Activated CD4-positive, alpha-beta memory T cell treated with anti-CD3 and anti-CD28 coated beads, Interleukin-2, amount 10 ng/mL, durations not matched to agents 7 days and 5 days (primary cell): ENCODE data around the gene IQCE. TPM values are rescaled to one million over a fixed set of nuclear protein-coding genes. Genes with fewer than 3 reads are reported as not detected.
"Not testable (repeated sequence)": the region's sequence is repeated elsewhere in the genome, so short reads cannot be mapped to it uniquely, and the experiment has no call there.

ENCODE experiments used
- CTCF ChIA-PET: fragments of 350-600 bp; sonication (Branson Sonifier 250); formaldehyde crosslinking; loops from one replicate; lab custom pipeline; 2021; ENCODE audit warnings: antibody characterized with exemption, inconsistent platforms; lab: Charles Lee
- POLR2A ChIA-PET: fragments of 350-600 bp; sonication (Branson Sonifier 250); formaldehyde crosslinking; loops from one replicate; lab custom pipeline; 2021; ENCODE audit warnings: antibody characterized with exemption; lab: Charles Lee
- DNase-seq: peaks from one replicate; pipeline ENCODE4 v3.0.0-alpha.2; 2020
- H3K27ac Mint-ChIP-seq: one replicate; pipeline ENCODE4 v1.8.0; 2021; ENCODE audit warnings: mild to moderate bottlenecking, mixed read lengths
- H3K27me3 Mint-ChIP-seq: one replicate; pipeline ENCODE4 v1.8.0; 2021; ENCODE audit warnings: mixed read lengths
- H3K36me3 Mint-ChIP-seq: one replicate; pipeline ENCODE4 v1.8.0; 2021; ENCODE audit warnings: low read depth, mixed read lengths
- H3K4me1 Mint-ChIP-seq: one replicate; pipeline ENCODE4 v1.8.0; 2021; ENCODE audit warnings: mixed read lengths
- H3K4me3 Mint-ChIP-seq: one replicate; pipeline ENCODE4 v1.8.0; 2021; ENCODE audit warnings: mild to moderate bottlenecking, mixed read lengths
- H3K9me3 Mint-ChIP-seq: one replicate; pipeline ENCODE4 v1.8.0; 2021; ENCODE audit warnings: mixed read lengths
- total RNA-seq, 2 experiments: library from RNA; stranded (reverse); gene quantifications; one replicate each; pipeline ENCODE4 v1.2.3, GENCODE V29; 2021

The IQCE gene
- total RNA-seq, 2 experiments from 2014 or later, result 12.7 to 14.0 TPM

DNA sequence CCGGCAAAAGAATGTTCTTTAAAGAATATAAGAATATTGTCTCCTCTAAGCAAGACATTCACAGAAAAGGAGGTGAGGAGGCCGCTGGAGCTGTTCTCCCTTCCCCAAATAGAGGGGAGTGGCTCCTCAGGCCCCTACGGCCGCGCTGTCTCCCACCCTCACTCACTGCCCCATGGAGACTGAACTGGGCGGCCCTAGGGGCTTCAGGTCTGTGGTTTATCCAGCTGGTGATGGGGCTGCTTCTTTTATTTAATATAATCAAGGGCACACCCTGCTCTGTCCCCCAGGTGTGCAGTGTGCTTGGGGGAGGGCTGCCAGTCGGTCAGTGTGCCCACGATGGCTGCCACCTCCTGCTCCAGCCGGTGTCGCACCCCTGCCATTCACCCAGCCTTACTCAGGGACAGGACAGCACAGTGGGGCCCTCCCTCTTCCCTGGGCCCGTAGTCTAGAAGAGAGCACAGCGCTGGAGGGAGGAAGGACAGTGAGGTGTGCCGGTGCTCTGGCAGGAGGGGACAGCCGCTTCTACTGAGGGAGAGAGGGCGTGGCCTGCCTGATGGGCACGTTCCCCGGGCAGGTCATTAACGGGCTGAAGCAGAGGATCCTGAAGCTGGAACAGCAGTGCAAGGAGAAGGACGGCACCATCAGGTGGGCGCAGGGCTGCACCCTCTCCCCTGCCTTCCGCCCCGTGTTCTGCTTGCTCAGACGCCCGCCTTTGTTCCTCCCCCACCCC lies 23.4 kb downstream of the IQCE start:
- H3K4me3 Mint-ChIP-seq, result no peak overlapping the region
- no peaks in the 10 kb centered on the region for H3K4me1 Mint-ChIP-seq
- CTCF ChIA-PET, result no interaction called here
- DNase-seq, result no peak
- H3K27me3 Mint-ChIP-seq, result no peaks in the 10 kb centered on the region
- H3K36me3 Mint-ChIP-seq, result peaks cover 3% of the 10 kb centered on the region
- no peaks in the 10 kb centered on the region for H3K9me3 Mint-ChIP-seq
- H3K27ac Mint-ChIP-seq, result no peak overlapping the region
- POLR2A ChIA-PET, result no interaction called here

DNA sequence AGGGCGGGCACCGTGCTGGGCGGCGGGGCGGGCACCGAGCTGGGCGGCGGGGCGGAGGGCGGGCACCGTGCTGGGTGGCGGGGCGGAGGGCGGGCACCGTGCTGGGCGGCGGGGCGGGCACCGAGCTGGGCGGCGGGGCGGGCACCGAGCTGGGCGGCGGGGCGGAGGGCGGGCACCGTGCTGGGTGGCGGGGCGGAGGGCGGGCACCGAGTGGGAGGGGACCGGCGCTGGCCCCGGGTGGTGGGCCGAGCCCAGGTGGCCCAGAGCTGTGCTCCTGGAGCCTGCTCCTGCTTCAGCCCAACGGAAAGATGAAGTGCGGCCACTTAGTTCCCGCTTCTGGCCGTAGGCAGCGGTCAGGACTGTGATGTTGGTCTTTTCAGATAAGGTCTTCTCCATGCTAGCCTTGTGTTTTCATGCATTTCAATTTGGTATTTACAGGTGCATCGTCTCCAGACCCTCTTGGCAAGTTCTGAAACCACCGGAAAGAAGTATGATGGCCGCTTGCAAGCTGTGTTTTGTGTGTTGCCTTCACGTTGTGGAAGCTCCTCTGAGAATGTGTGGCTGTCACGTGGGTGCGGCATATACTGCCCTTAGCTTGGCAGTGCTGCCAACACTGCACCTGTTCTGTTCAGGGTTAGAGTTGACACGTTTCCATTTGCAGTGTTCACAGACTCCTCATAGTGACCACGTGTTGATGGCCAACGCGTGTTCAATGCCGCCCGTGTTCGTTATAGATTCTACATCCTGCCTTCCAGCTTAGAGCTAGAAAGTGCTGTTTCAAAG lies 25.2 kb downstream of the IQCE start:
- no peak overlapping the region for H3K4me3 Mint-ChIP-seq
- H3K9me3 Mint-ChIP-seq, result no peaks in the 10 kb centered on the region
- no peaks in the 10 kb centered on the region for H3K27me3 Mint-ChIP-seq
- no peak overlapping the region for H3K27ac Mint-ChIP-seq
- CTCF ChIA-PET, result no interaction called here
- DNase-seq, result no peak
- H3K4me1 Mint-ChIP-seq, result no peaks in the 10 kb centered on the region
- POLR2A ChIA-PET, result no interaction called here
- no peaks in the 10 kb centered on the region for H3K36me3 Mint-ChIP-seq

DNA sequence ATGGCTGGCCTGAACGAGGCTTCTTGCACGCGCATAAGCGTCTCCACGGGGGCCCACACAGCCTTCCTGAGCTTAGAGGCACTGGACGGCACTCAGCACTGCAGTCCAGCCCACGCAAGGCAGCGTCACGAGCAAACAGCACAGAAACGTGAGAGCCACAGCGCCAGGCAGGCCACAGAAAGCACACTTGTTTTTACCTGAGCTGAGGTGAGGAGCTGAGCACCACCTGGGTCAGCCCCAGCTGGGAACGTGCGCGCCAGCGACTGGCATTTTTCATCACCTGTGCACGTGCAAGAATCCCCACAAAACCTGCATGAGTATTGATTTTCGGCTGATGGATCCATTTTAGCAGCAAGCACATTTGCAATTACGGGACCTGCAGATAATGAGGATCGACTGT lies 26.7 kb downstream of the IQCE start:
- no peak overlapping the region for H3K4me3 Mint-ChIP-seq
- H3K36me3 Mint-ChIP-seq, result no peaks in the 10 kb centered on the region
- no peak overlapping the region for H3K27ac Mint-ChIP-seq
- POLR2A ChIA-PET, result no interaction called here
- no peaks in the 10 kb centered on the region for H3K27me3 Mint-ChIP-seq
- no peak for DNase-seq
- no peaks in the 10 kb centered on the region for H3K9me3 Mint-ChIP-seq
- no peaks in the 10 kb centered on the region for H3K4me1 Mint-ChIP-seq
- CTCF ChIA-PET, result no interaction called here

DNA sequence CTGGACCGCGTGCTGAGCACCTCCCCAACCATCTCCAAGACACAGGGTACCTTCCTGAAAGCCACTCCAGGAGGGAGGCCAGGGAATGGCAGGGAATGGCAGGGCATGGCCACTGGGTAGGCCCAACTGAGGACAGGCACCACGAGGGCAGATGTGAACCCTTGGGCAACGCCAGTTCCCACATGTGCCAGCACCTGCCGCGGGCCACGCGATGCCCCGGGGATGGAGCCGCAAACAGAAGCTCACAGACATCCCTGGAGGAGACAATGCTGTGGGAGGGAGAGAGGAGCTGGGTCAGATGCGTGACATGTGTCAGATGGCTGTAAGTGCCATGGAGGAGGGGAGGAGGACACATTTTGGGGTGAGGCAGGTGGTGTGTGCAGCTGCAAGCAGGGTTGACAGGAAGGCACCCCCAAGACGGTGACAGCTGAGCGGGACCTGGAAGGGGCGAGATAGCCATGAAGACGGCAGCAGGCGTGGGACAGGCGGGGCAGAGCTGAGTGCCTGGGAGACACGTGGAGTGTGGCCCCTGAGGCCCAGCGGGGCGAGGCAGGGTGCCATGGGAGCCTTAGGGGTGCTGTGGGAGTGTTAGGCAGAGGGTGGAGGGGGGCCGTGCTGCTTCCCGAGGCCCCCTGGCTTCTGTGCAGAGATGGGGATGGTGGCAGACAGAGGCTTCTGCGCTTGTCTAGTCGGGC lies 27.7 kb downstream of the IQCE start:
- Mint-ChIP-seq H3K4me1 (no peaks in the 10 kb centered on the region), H3K36me3 (peaks cover 2% of the 10 kb centered on the region), H3K9me3 (no peaks in the 10 kb centered on the region), H3K27ac (no peak overlapping the region), H3K27me3 (no peaks in the 10 kb centered on the region), H3K4me3 (no peak overlapping the region)
- POLR2A ChIA-PET, result no interaction called here
- CTCF ChIA-PET, result no interaction called here
- DNase-seq, result no peak

DNA sequence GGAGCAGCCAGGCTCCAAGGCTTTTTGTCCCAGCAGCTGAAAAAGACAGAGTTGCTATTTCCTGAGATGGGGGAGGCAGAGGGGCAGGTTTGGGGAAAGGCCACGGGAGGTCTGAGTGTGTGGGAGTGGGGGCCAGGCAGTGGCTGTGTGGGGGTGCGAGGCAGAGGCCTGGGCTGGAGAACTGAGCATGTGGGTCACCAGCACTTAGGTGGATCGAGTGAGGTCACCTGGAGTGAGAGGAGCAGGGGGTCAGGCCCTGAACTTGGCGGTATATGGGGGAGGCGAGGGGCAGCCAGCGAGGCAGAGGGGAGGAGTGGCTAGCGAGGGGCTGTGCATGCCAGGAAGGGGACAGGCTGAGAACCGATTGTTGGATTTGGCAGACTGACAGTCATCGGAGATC lies 28.4 kb downstream of the IQCE start:
- Mint-ChIP-seq H3K4me3 (no peak overlapping the region), H3K36me3 (peaks cover 2% of the 10 kb centered on the region), H3K9me3 (no peaks in the 10 kb centered on the region), H3K27me3 (no peaks in the 10 kb centered on the region), H3K4me1 (no peaks in the 10 kb centered on the region), H3K27ac (no peak overlapping the region)
- no peak for DNase-seq
- ChIA-PET POLR2A (no interaction called here), CTCF (no interaction called here)

DNA sequence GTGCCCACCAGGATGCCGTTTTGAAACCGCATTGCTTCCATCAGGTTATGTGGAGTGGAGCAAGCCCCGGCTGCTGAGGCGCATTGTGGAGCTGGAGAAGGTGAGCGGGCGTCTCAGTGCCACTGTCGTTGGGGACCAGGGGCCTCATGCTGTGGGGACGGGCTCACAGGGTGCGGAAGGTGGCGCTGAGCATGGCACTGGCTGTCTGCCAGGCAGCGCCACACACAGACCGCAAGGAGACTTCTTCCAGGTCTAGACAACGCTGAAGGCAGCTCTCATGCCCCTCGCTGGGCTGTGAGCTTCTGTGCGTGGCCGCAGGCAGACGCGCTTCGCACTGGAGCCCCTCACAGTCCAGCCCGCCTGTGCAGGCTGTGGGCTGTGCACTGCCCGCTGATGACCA lies 29.0 kb downstream of the IQCE start:
- Mint-ChIP-seq H3K4me1 (no peaks in the 10 kb centered on the region), H3K27me3 (no peaks in the 10 kb centered on the region), H3K9me3 (no peaks in the 10 kb centered on the region), H3K36me3 (peaks cover 4% of the 10 kb centered on the region), H3K4me3 (no peak overlapping the region), H3K27ac (no peak overlapping the region)
- ChIA-PET CTCF (no interaction called here), POLR2A (no interaction called here)
- no peak for DNase-seq

DNA sequence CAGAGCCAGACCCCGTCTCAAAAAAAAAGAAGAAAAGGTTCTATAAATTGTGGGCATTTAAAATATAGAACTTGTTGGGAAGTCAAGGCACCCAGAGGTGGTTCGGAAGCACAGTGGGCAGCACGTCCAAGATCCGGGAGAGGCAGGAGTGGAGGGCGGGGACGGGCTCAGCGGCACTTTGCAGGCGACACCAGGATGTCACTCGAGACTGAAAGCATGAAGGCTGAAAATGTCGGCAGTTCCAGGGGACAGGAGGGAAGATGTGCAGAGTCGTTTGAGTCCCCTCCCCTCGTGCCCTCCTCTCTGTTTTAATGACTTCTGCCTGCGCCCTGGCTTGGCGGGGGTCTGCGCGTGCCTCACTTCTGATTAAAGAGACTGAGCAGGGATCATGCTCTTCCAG lies 30.6 kb downstream of the IQCE start:
- no peak for DNase-seq
- no peak overlapping the region for H3K4me3 Mint-ChIP-seq
- H3K27ac Mint-ChIP-seq, result no peak overlapping the region
- no peaks in the 10 kb centered on the region for H3K9me3 Mint-ChIP-seq
- H3K27me3 Mint-ChIP-seq, result no peaks in the 10 kb centered on the region
- no peaks in the 10 kb centered on the region for H3K4me1 Mint-ChIP-seq
- CTCF ChIA-PET, result no interaction called here
- POLR2A ChIA-PET, result no interaction called here
- H3K36me3 Mint-ChIP-seq, result peaks cover 6% of the 10 kb centered on the region

DNA sequence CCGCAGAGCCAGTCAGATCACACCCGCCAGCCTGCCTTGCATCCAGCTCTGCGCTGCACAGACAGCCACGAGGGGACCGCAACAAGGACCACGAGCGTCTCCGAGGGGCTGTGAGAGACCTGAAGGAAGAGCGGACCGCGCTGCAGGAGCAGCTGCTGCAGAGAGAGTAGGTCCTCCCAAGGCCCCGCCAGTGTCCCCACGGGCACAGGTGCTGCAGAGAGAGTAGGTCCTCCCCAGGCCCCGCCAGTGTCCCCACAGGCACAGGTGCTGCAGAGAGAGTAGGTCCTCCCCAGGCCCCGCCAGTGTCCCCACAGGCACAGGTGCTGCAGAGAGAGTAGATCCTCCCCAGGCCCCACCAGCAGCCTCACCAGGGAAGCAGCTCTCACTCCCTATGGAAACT lies 31.2 kb downstream of the IQCE start:
- H3K4me3 Mint-ChIP-seq, DNase-seq, H3K9me3 Mint-ChIP-seq, H3K36me3 Mint-ChIP-seq, H3K27ac Mint-ChIP-seq, CTCF ChIA-PET, H3K4me1 Mint-ChIP-seq, H3K27me3 Mint-ChIP-seq: not testable (repeated sequence)
- POLR2A ChIA-PET, result interaction anchor here (1.1 kb wide), 1 partner anchor 16 kb away, joined by 3 read pairs; no protein-coding TSS in a partner anchor

DNA sequence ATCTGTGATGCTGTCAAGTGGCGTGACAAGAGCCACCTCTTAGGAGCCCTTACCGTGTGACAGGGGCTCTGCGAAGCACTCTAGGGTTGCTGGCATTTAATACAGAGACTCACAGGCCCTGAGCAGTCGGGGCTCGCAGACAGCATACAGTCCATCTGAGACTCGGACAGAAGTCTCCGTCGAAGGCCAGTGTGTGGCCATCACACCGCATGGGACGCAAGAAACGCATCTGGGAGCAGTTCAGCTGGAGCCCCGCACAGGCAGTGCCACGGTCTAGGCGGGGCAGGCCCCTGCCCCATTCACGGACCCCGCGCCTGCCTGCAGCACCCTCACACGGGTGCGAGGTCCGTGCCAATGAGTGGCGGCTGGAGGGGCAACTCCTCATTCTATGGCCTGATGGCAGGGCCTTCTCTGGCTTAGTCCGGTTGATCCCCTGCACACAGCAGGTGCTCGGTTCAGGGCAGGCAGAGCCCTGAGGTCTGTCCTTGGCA lies 33.6 kb downstream of the IQCE start:
- H3K27me3 Mint-ChIP-seq, result no peaks in the 10 kb centered on the region
- H3K27ac Mint-ChIP-seq, result no peak overlapping the region
- CTCF ChIA-PET, result no interaction called here
- H3K4me3 Mint-ChIP-seq, result no peak overlapping the region
- peaks cover 6% of the 10 kb centered on the region for H3K36me3 Mint-ChIP-seq
- no peaks in the 10 kb centered on the region for H3K4me1 Mint-ChIP-seq
- DNase-seq, result no peak
- POLR2A ChIA-PET, result no interaction called here
- no peaks in the 10 kb centered on the region for H3K9me3 Mint-ChIP-seq

DNA sequence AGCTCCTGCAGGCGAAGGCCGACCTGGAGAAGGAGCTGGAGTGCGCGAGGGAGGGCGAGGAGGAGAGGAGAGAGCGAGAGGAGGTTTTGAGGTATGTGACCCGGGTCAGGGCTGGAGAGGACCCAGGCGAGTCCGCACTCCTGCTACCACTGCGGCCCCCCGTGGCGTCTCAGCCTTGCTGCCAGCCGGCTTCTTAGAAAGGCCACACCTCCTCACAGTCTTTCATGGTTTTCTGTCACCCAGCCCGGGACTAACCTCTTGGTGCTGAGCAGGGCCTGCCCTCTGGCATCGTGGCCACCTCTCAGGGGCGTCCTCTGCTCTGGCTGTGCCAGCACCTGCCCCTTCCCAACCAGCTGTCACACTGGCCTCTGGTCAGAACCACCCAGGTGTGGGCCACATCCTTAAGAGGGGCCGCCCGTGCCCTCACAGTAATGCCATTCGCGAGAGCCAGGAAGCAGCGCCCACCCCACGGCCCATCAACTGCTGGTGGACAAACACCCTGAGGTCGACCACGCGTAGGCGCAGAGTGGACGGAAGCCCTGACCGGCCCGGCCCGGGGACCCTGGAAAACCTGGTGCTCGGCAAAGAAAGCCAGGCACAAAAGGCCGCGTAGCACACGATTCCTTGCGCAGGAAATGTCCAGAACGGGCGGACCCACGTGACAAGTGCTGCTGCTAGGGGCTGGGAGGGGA lies 34.4 kb downstream of the IQCE start:
- no peaks in the 10 kb centered on the region for H3K27me3 Mint-ChIP-seq
- no peaks in the 10 kb centered on the region for H3K9me3 Mint-ChIP-seq
- no peak overlapping the region for H3K27ac Mint-ChIP-seq
- ChIA-PET CTCF (no interaction called here), POLR2A (no interaction called here)
- DNase-seq, result no peak
- no peaks in the 10 kb centered on the region for H3K4me1 Mint-ChIP-seq
- H3K36me3 Mint-ChIP-seq, result peaks cover 6% of the 10 kb centered on the region
- no peak overlapping the region for H3K4me3 Mint-ChIP-seq

DNA sequence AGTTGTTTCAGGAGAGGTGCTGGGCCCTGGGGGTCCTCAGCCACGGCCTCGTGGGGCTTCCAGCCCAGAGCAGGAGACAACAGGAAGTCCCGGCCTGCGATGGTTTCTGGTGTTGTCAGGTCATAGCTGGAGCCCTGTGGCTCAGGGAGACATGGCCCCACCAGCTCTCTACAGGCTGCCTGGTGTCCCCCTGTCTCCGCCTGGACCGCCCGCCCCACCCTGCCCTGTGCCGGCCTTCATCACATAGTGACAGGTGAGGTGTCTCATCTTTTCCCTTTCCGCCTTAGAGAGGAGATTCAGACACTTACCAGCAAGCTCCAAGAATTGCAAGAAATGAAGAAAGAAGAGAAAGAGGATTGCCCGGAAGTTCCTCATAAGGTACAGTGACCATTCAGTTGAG lies 35.8 kb downstream of the IQCE start:
- Mint-ChIP-seq H3K36me3 (peaks cover 12% of the 10 kb centered on the region), H3K27ac (no peak overlapping the region), H3K27me3 (no peaks in the 10 kb centered on the region), H3K4me1 (no peaks in the 10 kb centered on the region), H3K4me3 (no peak overlapping the region), H3K9me3 (no peaks in the 10 kb centered on the region)
- ChIA-PET POLR2A (no interaction called here), CTCF (no interaction called here)
- no peak for DNase-seq

DNA sequence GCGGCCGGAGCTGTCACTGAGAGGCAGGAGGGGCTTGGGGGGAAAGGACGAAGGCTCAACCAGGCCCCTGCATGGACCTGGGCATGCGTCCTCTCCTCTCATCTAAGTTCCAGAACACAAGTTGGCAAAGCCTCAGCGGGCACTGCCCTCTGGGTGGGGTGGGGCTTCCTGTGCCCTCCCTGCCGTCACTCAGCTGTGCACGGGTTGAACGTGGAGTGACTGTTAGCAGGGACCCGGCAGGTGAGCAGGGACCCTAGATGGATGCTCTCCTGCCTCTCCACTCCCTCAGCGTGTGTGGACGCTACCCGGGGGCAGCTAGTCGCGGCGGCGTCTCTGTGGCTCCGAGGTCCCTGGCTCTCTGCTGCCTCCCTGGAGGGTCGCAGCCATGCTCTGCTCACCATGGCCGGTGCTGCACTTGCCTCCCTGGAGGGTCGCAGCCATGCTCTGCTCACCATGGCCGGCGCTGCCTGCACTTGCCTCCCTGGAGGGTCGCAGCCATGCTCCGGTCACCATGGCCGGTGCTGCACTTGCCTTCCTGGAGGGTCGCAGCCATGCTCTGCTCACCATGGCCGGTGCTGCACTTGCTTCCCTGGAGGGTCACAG lies 36.6 kb downstream of the IQCE start:
- Mint-ChIP-seq H3K27me3 (no peaks in the 10 kb centered on the region), H3K4me1 (no peaks in the 10 kb centered on the region), H3K36me3 (peaks cover 12% of the 10 kb centered on the region), H3K27ac (no peak overlapping the region), H3K9me3 (no peaks in the 10 kb centered on the region), H3K4me3 (no peak overlapping the region)
- ChIA-PET CTCF (interaction anchor here (0.6 kb wide), 1 partner anchor 43 kb away, joined by 3 read pairs; no protein-coding TSS in a partner anchor), POLR2A (no interaction called here)
- no peak for DNase-seq
